ENCODE data around the gene GPR68.
"Not testable (repeated sequence)": the region's sequence is repeated elsewhere in the genome, so short reads cannot be mapped to it uniquely, and the experiment has no call there.

GPR68 gene

GRCh38 chr14:91273273-91273884 lies 28.9 kb upstream of the GPR68 start:
- no peaks in the 10 kb centered on the region for H3K27me3 ChIP-seq (ENCODE audit: control insufficient read depth in 1 of 2, insufficient read depth in 2 of 2, low read length in 2 of 2)
- no peaks in the 10 kb centered on the region for H3K36me3 ChIP-seq (ENCODE audit: control insufficient read depth in 2 of 2, insufficient read depth in 2 of 2, low read length in 2 of 2)
- H3K4me3 ChIP-seq (ENCODE audit: low read length in 2 of 2) = no peak overlapping the region
- H3K4me1 ChIP-seq (ENCODE audit: control insufficient read depth, insufficient read depth, low read length) = peaks cover 35% of the 10 kb centered on the region
- no peak overlapping the region for H3K9ac ChIP-seq (ENCODE audit: low read length in 2 of 2)
- no peak overlapping the region for H3K27ac ChIP-seq (ENCODE audit: low read length)
- no peaks in the 10 kb centered on the region for H3K9me3 ChIP-seq (ENCODE audit: control insufficient read depth in 2 of 2, low read length in 2 of 2)

GRCh38 chr14:91272341-91273272 lies 28.1 kb upstream of the GPR68 start:
- Histone ChIP-seq H3K27ac (ENCODE audit: low read length) (no peak overlapping the region), H3K36me3 (ENCODE audit: control insufficient read depth in 2 of 2, insufficient read depth in 2 of 2, low read length in 2 of 2) (no peaks in the 10 kb centered on the region)

GRCh38 chr14:91271639-91272038 lies 27.1 kb upstream of the GPR68 start:
- Histone ChIP-seq H3K4me1 (ENCODE audit: control insufficient read depth, insufficient read depth, low read length) (peaks cover 25% of the 10 kb centered on the region), H3K36me3 (ENCODE audit: control insufficient read depth in 2 of 2, insufficient read depth in 2 of 2, low read length in 2 of 2) (no peaks in the 10 kb centered on the region), H3K27ac (ENCODE audit: low read length) (no peak overlapping the region), H3K4me3 (ENCODE audit: low read length in 2 of 2) (no peak overlapping the region), H3K9ac (ENCODE audit: low read length in 2 of 2) (no peak overlapping the region), H3K27me3 (ENCODE audit: control insufficient read depth in 1 of 2, insufficient read depth in 2 of 2, low read length in 2 of 2) (no peaks in the 10 kb centered on the region), H3K9me3 (ENCODE audit: control insufficient read depth in 2 of 2, low read length in 2 of 2) (no peaks in the 10 kb centered on the region)

More at GRCh38 chr14:91272341-91273272, 28.1 kb upstream of the GPR68 start:
- H3K9me3 ChIP-seq (ENCODE audit: control insufficient read depth in 2 of 2, low read length in 2 of 2) = no peaks in the 10 kb centered on the region
- H3K27me3 ChIP-seq (ENCODE audit: control insufficient read depth in 1 of 2, insufficient read depth in 2 of 2, low read length in 2 of 2) = no peaks in the 10 kb centered on the region
- H3K4me1 ChIP-seq (ENCODE audit: control insufficient read depth, insufficient read depth, low read length) = peaks cover 30% of the 10 kb centered on the region
- H3K4me3 ChIP-seq (ENCODE audit: low read length in 2 of 2) = no peak overlapping the region
- no peak overlapping the region for H3K9ac ChIP-seq (ENCODE audit: low read length in 2 of 2)

- H3K4me3 ChIP-seq (ENCODE audit: low read length in 2 of 2) = no peak overlapping the region
- peaks cover 17% of the 10 kb centered on the region for H3K4me1 ChIP-seq (ENCODE audit: control insufficient read depth, insufficient read depth, low read length)
- no peak overlapping the region for H3K9ac ChIP-seq (ENCODE audit: low read length in 2 of 2)
Observed at GRCh38 chr14:91270619-91271018, 26.1 kb upstream of the GPR68 start.

GRCh38 chr14:91270188-91270587 lies 25.7 kb upstream of the GPR68 start:
- no peak overlapping the region for H3K9ac ChIP-seq (ENCODE audit: low read length in 2 of 2)

More at GRCh38 chr14:91270619-91271018, 26.1 kb upstream of the GPR68 start:
- no peaks in the 10 kb centered on the region for H3K27me3 ChIP-seq (ENCODE audit: control insufficient read depth in 1 of 2, insufficient read depth in 2 of 2, low read length in 2 of 2)
- no peak overlapping the region for H3K27ac ChIP-seq (ENCODE audit: low read length)
- no peaks in the 10 kb centered on the region for H3K9me3 ChIP-seq (ENCODE audit: control insufficient read depth in 2 of 2, low read length in 2 of 2)
- no peaks in the 10 kb centered on the region for H3K36me3 ChIP-seq (ENCODE audit: control insufficient read depth in 2 of 2, insufficient read depth in 2 of 2, low read length in 2 of 2)

GRCh38 chr14:91269076-91269991 lies 24.8 kb upstream of the GPR68 start:
- Histone ChIP-seq H3K36me3 (ENCODE audit: control insufficient read depth in 2 of 2, insufficient read depth in 2 of 2, low read length in 2 of 2) (no peaks in the 10 kb centered on the region), H3K4me3 (ENCODE audit: low read length in 2 of 2) (peak overlapping the region in 1 of 2 donors; percentile 29), H3K9ac (ENCODE audit: low read length in 2 of 2) (no peak overlapping the region), H3K9me3 (ENCODE audit: control insufficient read depth in 2 of 2, low read length in 2 of 2) (no peaks in the 10 kb centered on the region), H3K4me1 (ENCODE audit: control insufficient read depth, insufficient read depth, low read length) (peaks cover 24% of the 10 kb centered on the region), H3K27me3 (ENCODE audit: control insufficient read depth in 1 of 2, insufficient read depth in 2 of 2, low read length in 2 of 2) (no peaks in the 10 kb centered on the region), H3K27ac (ENCODE audit: low read length) (no peak overlapping the region)

More at GRCh38 chr14:91270188-91270587, 25.7 kb upstream of the GPR68 start:
- H3K4me3 ChIP-seq (ENCODE audit: low read length in 2 of 2) = no peak overlapping the region
- H3K36me3 ChIP-seq (ENCODE audit: control insufficient read depth in 2 of 2, insufficient read depth in 2 of 2, low read length in 2 of 2) = no peaks in the 10 kb centered on the region
- no peaks in the 10 kb centered on the region for H3K27me3 ChIP-seq (ENCODE audit: control insufficient read depth in 1 of 2, insufficient read depth in 2 of 2, low read length in 2 of 2)
- no peaks in the 10 kb centered on the region for H3K9me3 ChIP-seq (ENCODE audit: control insufficient read depth in 2 of 2, low read length in 2 of 2)
- peaks cover 17% of the 10 kb centered on the region for H3K4me1 ChIP-seq (ENCODE audit: control insufficient read depth, insufficient read depth, low read length)
- no peak overlapping the region for H3K27ac ChIP-seq (ENCODE audit: low read length)

GRCh38 chr14:91267965-91268437 lies 23.5 kb upstream of the GPR68 start:
- no peaks in the 10 kb centered on the region for H3K36me3 ChIP-seq (ENCODE audit: control insufficient read depth in 2 of 2, insufficient read depth in 2 of 2, low read length in 2 of 2)
- no peaks in the 10 kb centered on the region for H3K27me3 ChIP-seq (ENCODE audit: control insufficient read depth in 1 of 2, insufficient read depth in 2 of 2, low read length in 2 of 2)
- no peak overlapping the region for H3K27ac ChIP-seq (ENCODE audit: low read length)
- H3K4me1 ChIP-seq (ENCODE audit: control insufficient read depth, insufficient read depth, low read length) = peaks cover 29% of the 10 kb centered on the region
- no peaks in the 10 kb centered on the region for H3K9me3 ChIP-seq (ENCODE audit: control insufficient read depth in 2 of 2, low read length in 2 of 2)
- H3K9ac ChIP-seq (ENCODE audit: low read length in 2 of 2) = no peak overlapping the region
- H3K4me3 ChIP-seq (ENCODE audit: low read length in 2 of 2) = no peak overlapping the region

GRCh38 chr14:91266276-91266675 lies 21.8 kb upstream of the GPR68 start:
- not testable (repeated sequence) for H3K27me3 ChIP-seq (ENCODE audit: control insufficient read depth in 1 of 2, insufficient read depth in 2 of 2, low read length in 2 of 2); H3K9me3 ChIP-seq (ENCODE audit: control insufficient read depth in 2 of 2, low read length in 2 of 2); H3K9ac ChIP-seq (ENCODE audit: low read length in 2 of 2); H3K27ac ChIP-seq (ENCODE audit: low read length); H3K4me3 ChIP-seq (ENCODE audit: low read length in 2 of 2); H3K36me3 ChIP-seq (ENCODE audit: control insufficient read depth in 2 of 2, insufficient read depth in 2 of 2, low read length in 2 of 2)
- H3K4me1 ChIP-seq (ENCODE audit: control insufficient read depth, insufficient read depth, low read length) = peaks cover 25% of the 10 kb centered on the region

GRCh38 chr14:91265404-91265803 lies 20.9 kb upstream of the GPR68 start:
- Histone ChIP-seq H3K27ac (ENCODE audit: low read length) (no peak overlapping the region), H3K9ac (ENCODE audit: low read length in 2 of 2) (no peak overlapping the region)

More at GRCh38 chr14:91265404-91265803, 20.9 kb upstream of the GPR68 start:
- Histone ChIP-seq H3K27me3 (ENCODE audit: control insufficient read depth in 1 of 2, insufficient read depth in 2 of 2, low read length in 2 of 2) (no peaks in the 10 kb centered on the region), H3K4me3 (ENCODE audit: low read length in 2 of 2) (no peak overlapping the region), H3K4me1 (ENCODE audit: control insufficient read depth, insufficient read depth, low read length) (peaks cover 24% of the 10 kb centered on the region), H3K36me3 (ENCODE audit: control insufficient read depth in 2 of 2, insufficient read depth in 2 of 2, low read length in 2 of 2) (no peaks in the 10 kb centered on the region), H3K9me3 (ENCODE audit: control insufficient read depth in 2 of 2, low read length in 2 of 2) (no peaks in the 10 kb centered on the region)
